Measurements from ENCODE around the gene SAPCD2.

DNA sequence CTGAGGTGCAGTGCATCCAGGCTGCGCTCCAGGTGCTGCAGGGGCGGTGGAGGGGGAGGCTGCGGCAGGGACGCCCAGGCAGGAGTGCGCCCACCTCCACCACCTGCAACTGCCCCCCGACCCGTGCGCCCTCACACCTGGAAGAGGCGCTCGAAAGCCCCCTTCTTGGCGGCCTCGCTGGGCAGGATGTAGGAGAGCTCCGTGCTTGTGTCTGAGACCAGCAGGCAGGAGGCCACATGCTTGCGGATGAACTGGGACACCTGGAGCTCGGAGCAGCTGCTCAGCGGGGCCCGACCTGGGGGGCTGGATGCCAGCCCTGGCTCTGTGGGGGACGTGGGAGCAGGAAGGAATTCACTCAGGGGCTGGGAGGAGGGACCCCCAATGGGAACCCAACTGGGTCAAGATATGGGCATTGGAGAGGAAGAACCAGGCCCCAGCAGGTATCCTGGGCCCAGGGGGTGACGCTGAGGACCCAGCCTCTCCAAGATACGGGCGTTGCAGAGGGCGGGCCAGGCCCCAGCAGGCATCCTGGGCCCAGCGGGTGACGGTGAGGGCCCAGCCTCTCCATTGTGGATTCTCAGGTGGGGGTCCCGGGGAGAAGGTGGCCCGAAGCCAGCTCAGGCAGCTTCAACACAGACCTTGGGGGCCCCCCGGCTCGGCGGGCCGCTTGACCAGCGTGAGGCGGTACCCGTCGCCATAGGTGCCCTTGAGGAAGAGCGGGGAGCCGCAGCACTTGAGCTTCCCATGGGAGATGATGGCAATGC, 55.4 kb downstream of the SAPCD2 start:
- TF ChIP-seq, protein P1, sequence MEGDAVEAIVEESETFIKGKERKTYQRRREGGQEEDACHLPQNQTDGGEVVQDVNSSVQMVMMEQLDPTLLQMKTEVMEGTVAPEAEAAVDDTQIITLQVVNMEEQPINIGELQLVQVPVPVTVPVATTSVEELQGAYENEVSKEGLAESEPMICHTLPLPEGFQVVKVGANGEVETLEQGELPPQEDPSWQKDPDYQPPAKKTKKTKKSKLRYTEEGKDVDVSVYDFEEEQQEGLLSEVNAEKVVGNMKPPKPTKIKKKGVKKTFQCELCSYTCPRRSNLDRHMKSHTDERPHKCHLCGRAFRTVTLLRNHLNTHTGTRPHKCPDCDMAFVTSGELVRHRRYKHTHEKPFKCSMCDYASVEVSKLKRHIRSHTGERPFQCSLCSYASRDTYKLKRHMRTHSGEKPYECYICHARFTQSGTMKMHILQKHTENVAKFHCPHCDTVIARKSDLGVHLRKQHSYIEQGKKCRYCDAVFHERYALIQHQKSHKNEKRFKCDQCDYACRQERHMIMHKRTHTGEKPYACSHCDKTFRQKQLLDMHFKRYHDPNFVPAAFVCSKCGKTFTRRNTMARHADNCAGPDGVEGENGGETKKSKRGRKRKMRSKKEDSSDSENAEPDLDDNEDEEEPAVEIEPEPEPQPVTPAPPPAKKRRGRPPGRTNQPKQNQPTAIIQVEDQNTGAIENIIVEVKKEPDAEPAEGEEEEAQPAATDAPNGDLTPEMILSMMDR (IDR thresholded peaks at IDR 0.05; ENCODE audit: low read length) = no peak
- TF ChIP-seq EZH2phosphoT487 (IDR thresholded peaks at IDR 0.05; ENCODE audit: low read length) = no peak

Data from MM.1S (cell line).